Vagina (tissue), 2 donors: ENCODE measurements around the gene PODXL2.

Experiments used
- POLR2A ChIP-seq, 2 donors: fragments of 450-650 bp; IDR thresholded peaks; one replicate each; pipeline ENCODE4 v1.6.1; 2017; ENCODE audit warnings: antibody characterized with exemption in 2 of 2, mild to moderate bottlenecking in 2 of 2, moderate library complexity in 2 of 2
- TF ChIP-seq, protein P1 (sequence below), 3 experiments: fragments of 450-650 bp in 2 of 3; fragments of 200-600 bp in 1 of 3; sonication (generic) in 1 of 3; IDR thresholded peaks; one replicate each; pipeline ENCODE4 v1.5.1; 2017 to 2019; ENCODE audit warnings: antibody characterized with exemption in 3 of 3, mild to moderate bottlenecking in 2 of 3, moderate library complexity in 2 of 3

DNA sequence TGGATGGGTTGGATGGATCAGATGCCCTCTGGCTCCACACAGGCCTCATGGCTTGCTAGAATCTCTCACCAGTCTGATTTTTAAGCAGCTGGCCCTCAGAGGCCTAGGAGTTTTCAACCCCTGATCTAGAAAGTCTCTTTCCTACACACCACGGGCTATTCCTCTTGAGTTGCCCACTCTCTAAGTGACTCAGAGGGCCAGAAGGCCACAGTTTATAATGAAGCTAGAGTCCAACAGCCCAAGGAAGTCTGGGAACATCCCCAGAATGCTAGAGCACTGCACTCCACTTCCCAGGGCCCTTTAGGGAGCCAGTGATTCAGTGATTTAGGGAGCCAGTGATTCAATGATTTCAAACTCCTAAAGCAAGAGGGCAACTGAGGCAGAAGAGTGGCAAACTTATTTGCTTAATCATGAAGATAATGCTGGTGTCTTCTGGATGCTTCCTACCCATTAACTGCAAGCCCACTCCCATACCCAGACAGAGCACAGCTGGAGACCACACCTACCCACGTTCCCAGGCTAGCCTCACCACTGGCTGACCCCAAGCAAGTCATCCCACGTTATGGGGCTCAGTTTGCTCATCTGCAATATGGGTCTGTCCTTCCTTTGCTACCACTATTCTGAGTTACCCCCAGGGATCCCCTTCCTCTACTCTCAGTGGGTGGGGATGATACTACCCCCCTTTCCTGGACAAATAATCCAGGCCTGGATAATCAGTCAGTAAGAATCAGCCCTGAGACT, 80.5 kb downstream of the PODXL2 start:
- TF ChIP-seq, protein P1, sequence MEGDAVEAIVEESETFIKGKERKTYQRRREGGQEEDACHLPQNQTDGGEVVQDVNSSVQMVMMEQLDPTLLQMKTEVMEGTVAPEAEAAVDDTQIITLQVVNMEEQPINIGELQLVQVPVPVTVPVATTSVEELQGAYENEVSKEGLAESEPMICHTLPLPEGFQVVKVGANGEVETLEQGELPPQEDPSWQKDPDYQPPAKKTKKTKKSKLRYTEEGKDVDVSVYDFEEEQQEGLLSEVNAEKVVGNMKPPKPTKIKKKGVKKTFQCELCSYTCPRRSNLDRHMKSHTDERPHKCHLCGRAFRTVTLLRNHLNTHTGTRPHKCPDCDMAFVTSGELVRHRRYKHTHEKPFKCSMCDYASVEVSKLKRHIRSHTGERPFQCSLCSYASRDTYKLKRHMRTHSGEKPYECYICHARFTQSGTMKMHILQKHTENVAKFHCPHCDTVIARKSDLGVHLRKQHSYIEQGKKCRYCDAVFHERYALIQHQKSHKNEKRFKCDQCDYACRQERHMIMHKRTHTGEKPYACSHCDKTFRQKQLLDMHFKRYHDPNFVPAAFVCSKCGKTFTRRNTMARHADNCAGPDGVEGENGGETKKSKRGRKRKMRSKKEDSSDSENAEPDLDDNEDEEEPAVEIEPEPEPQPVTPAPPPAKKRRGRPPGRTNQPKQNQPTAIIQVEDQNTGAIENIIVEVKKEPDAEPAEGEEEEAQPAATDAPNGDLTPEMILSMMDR (IDR thresholded peaks at IDR 0.05), result no peak
- no peak for TF ChIP-seq POLR2A (IDR thresholded peaks at IDR 0.05)
